Anterior cingulate cortex (tissue), 58 donors: ENCODE measurements around the gene EDA2R.

Source experiments
- DNase-seq, 58 donors: peaks; one replicate each; lab custom pipeline; 2025; lab: John Stamatoyannopoulos, UW

The EDA2R gene

GRCh38 chrX:66547847-66548369, 91.0 kb downstream of the EDA2R start:
- DNase-seq, result no peak
